ENCODE measurements around the gene KRTCAP3.
"Not testable (repeated sequence)": the region's sequence is repeated elsewhere in the genome, so short reads cannot be mapped to it uniquely, and the experiment has no call there.

KRTCAP3 gene, protein sequence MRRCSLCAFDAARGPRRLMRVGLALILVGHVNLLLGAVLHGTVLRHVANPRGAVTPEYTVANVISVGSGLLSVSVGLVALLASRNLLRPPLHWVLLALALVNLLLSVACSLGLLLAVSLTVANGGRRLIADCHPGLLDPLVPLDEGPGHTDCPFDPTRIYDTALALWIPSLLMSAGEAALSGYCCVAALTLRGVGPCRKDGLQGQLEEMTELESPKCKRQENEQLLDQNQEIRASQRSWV

DNA sequence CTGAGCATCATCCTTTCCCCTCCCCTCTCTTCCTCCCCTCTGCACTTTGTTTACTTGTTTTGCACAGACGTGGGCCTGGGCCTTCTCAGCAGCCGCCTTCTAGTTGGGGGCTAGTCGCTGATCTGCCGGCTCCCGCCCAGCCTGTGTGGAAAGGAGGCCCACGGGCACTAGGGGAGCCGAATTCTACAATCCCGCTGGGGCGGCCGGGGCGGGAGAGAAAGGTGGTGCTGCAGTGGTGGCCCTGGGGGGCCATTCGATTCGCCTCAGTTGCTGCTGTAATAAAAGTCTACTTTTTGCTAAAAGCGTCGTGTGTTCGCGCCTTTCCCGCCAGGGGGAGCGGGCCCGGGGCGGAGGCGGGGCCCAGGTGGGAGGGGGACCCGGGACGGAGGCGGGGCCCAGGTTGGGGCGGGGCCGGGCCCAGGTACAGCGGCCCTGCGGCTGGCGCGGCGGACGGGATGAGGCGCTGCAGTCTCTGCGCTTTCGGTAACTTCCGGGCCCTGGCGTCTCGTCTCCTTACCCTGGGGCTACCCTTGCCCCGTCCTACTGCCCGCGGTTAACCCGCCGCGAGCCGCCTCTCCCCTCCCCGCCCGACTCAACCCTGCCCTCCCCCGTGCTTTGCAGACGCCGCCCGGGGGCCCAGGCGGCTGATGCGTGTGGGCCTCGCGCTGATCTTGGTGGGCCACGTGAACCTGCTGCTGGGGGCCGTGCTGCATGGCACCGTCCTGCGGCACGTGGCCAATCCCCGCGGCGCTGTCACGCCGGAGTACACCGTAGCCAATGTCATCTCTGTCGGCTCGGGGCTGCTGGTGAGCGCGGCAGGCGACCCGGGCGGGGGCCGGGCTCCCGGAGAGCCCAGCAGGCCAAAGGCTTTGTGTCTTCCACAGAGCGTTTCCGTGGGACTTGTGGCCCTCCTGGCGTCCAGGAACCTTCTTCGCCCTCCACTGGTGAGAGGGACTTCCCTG lies at the start of gene KRTCAP3:
Gene KRTCAP3 (plus strand): TSS at position 424 of the 962 bp plus-strand sequence. CDS start 32 bp downstream, at position 456.
- no peak for DNase-seq

DNA sequence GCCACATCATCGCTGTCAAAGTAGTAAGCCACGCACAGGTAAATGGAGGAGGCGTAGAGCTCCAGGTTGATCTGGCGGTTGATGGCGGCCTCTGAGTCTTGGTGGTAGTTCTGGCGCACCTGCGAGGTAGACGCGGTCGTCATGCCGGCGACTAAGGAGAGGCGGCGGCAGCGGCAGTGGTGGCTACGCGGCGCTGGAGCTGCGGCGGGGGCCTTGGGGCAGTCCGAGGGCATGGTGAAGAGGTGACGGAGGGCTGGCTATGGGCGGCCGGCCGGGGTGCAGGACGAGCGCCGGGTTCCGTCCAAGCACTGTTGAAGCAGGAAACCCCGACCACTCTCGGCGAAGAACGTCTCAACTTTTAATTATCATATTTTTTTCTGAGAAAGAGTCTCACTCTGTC lies 49.0 kb upstream of the KRTCAP3 start:
- DNase-seq = no peak

DNA sequence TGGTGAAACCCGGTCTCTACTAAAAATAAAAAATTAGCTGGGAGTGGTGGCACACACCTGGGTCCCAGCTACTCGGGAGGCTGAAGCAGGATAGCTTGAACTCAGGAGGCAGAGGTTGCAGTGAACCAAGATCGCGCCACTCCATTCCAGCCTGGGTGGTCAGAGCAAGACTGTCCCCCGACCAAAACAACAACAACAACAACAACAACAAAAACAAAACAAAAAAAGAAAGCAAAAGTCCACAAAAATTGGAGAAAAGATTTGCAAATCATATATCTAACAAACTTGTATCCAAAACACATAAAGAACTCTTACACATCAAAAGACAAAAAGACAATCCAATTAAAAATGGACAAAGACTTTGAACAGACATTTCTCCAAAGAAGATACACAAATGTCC lies 43.2 kb upstream of the KRTCAP3 start:
- no peak for DNase-seq

DNA sequence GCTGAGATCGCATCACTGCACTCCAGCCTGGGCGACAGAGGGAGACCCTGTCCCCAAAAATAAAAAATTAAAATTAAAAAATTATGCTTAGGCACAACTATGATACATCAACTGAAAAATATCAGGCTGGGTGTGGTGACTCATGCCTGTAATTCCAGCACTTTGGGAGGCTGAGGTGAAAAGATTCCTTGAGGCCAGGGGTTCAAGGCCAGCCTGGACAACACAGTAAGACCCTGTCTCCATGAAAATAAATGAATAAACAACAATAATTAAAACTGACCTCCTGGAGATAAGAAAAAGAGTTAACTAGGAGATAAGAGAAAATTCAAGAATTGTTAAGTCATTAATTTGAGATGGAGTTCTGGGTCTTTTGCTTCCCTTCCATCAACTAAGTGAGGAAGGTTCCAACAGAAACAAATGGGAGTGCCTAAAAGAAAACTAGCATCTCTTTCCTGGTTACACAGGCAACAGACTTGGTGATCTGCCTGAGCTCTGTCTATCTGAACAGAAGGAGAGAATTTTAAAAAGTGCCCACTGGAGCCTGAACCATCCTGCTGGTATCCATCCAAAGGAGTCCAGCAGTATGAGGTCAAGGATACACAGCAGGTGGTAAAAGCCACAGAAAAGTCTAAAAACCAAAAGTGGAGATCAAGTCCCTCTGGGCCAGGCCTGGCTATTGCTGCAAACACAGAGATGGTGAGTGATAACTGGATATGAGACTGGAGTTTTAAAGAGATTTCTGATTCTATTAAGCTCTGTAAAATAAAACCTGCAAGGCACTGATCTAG lies 41.6 kb upstream of the KRTCAP3 start:
- DNase-seq = no peak

DNA sequence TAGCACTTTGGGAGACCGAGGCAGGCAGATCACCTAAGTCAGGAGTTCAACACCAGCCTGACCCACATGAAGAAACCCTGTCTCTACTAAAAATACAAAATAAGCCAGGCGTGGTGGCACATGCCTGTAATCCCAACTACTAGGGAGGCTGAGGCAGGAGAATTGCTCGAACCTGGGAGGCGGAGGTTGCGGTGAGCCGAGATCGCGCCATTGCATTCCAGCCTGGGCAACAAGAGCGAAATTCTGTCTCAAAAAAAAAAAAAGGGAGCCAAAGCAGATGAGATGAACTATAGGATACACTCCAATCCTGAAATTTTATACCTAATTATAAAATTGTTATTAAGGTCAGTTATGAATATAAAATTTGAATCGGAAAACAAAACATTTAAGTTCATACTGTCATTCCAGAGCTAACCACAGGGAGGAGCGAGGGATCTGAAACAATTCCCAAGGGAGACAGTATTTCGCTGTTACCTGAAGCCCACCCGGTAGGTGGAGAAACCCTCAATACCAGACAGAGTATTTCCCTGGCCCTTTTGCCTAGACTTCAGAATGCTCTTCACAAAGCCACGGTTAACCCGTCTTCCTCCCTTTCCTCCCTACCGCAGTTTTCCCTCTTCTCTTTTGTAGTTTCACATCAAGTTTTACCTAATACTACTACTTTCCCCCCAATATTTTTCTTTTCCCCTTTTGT lies 34.2 kb upstream of the KRTCAP3 start:
- DNase-seq = peak; percentile 22

DNA sequence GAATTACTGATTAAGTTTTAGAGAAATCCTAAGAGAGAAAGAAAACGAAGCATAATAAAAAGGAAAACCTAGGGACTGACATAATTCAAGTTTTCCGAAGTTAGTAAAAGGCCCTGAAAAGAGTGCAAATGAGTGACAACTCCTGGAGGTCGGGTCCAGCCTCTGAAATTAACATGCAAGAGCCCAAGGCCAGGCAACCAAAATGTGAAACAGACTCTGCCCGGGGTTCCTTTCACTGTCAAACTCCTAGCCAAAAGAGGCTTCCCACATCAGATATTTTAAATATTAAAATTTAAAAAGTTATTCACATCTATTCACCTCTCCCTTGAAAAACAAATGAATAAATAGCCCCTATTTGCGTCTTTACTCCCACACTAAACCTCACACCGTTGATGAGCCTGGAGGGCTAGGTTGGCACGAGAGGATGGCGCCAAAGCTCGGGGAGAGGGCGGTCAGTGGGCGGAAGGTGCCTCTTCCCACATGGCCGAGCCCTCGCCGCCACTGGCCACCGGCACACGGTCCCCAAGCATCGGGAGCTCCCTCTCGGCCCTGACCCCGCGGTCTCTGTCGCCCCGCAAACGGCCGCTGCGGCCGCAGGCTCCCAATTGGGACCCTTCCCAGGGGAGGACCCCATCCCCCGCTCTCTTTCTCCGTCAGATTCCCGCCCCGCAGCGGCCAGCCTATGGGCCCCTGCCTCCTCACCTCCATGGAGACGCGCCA lies 33.4 kb upstream of the KRTCAP3 start:
- DNase-seq = no peak

DNA sequence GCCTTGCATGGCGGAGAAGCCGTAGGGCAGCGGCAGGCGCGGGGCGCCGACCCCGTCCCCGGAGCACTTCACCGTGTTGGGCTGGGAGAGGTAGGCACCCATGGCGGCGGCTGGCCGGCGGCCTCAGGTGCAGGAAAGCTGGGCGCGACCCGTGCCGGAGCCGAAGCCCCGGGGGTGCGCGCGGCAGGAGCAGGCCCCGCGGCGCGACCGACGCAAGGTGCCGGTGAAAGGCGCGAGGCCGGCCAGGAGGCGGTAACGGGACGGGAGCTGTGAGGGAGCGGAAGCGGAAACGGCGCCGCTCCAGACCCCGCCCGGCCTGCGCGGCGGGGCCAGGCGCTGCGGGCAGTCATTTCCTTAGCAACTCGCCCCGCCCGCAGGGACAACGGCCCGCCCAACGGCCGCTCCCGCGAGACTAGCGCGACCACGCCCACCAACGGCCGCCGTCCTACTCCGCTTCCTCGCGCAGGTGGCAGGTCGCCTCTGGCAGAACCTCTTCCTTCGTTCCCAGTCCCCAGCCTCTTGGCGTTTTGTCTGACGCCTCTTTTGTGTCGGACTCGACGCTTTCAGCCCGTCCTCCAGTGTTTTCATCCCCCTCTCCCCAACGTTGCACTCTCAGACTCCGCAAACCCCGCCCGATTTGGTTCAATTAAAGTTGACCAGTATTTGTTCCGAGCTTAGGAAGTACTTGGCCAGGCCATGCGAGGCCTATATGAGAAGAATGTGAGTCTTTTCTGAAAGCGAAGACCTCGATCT lies 32.7 kb upstream of the KRTCAP3 start, which contains the start of gene PPM1G:
Gene PPM1G (minus strand): TSS at position 271 of the 753 bp plus-strand sequence. CDS start 169 bp downstream, at position 102.
- DNase-seq = peak; percentile 75

DNA sequence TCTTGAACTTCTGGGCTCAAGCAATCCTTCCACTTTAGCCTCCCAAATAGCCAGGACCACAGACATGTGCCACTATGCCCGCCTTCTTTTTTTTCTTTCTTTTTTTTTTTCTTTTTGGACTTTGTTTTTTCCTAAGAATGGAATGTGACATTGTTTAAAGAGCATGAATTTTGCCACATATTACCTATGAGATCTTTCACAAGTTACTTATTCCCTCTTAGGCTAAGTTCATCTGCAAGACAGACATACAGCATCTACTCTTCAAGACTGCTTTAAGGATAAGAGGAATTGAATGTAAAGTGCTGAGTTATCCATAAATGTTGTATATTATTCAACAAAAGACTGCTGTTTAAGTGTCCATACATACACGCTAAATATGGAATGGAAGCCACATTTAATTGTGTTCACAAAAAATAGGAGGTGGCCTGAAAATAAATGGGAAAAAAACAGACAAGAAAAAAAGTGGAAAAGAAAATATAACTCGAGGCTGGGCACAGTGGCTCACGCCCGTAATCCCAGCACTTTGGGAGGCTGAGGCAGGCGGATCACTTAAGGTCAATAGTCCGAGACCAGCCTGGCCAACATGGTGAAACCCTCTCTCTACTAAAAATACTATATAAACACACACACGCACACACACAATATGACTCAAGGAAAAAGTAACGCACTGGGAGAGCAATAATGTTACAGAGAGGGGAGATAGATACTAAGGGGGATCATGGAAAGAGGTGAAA lies 29.6 kb upstream of the KRTCAP3 start:
- DNase-seq = no peak

DNA sequence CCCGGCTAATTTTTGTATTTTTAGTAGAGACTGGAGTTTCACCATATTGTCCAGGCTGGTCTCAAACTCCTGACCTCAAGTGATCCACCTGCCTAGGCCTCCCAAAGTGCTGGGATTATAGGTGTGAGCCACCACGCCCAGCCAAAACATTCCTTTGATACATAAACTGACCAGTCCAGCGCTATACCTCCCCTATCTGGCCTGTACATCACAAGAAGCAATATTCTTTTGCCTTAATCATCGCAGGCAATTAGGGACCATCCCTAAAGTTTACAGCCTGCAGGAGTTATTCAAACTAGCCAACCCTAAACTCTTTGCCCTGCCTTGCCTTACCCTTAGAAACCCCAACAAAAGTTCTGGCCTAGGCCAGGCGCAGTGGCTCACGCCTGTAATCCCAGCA lies 26.0 kb upstream of the KRTCAP3 start:
- no peak for DNase-seq

DNA sequence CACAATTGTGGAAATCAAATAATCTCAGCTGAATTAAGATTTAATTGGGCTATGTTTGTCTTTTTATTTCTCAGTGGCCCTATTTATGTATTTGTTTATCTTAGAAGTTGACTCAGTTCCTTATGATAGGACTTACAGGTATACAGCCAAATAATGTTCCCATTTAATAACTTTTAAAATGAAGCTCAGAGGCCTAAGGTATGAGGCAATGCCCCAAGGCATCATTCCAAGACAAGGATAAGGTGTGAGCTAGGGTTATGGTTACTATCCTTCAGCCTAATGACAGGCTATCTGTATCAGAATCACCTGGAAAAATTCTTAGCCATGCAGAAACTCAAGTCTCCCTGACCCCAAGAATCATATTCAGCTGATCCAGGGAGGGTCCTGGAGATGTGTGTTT lies 21.2 kb upstream of the KRTCAP3 start:
- DNase-seq = no peak

DNA sequence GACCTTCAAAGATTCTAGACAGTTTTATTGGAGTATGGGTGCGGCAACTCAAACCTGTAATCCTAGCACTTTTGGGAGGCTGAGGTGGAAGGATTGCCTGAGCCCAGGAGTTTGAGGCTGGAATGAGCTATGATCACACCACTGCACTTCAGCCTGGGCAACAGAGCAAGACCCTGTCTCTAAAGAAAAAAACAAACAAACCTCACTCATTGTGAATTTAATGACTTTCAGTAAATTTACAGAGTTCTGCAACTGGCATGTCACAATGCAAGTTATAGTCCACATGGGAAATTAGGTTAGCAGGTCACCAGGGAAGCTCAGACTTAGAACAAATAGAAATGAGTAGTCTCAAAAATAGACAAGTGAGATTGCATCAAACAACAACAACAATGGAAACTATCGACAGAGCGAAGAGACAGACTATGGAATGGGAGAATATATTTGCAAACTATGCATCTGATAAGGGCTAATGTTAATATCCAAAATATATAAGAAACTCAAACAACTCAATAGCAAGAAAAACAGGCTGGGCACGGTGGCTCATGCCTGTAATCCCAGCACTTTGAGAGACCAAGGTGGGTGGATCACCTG lies 20.4 kb upstream of the KRTCAP3 start:
- no peak for DNase-seq

DNA sequence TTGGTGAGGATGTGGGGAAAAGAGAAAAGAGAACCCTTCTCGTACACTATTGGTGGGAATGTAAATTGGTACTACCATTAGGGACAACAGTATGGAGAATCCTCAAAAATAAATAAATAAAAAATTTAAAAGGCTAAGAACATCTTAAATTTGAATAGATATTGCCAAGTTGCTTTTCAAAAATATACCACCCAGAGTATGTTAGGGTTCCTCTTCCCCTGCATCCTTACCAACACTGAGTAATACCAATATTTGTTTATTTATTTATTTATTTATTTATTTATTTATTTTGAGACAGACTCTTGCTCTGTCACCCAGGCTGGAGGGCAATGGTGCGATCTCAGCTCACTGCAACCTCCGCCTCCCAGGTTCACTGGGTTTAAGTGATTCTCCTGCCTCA lies 19.2 kb upstream of the KRTCAP3 start:
- no peak for DNase-seq

DNA sequence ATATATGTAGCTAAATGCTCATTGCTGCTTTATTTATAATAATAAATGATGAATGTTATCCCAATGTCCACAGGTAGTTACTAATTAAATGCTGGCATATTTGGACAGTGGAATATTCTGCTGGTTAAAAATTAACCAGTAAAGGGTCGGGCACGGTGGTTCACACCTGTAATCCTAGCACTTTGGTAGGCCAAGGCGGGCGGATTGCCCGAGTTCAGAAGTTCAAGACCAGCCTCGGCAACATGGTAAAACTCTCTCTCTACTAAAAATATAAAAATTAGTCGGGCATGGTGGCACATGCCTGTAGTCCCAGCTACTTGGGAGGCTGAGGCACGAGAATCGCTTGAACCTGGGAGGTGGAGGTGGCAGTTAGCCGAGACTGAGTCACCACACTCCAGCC lies 17.1 kb upstream of the KRTCAP3 start:
- DNase-seq = not testable (repeated sequence)

DNA sequence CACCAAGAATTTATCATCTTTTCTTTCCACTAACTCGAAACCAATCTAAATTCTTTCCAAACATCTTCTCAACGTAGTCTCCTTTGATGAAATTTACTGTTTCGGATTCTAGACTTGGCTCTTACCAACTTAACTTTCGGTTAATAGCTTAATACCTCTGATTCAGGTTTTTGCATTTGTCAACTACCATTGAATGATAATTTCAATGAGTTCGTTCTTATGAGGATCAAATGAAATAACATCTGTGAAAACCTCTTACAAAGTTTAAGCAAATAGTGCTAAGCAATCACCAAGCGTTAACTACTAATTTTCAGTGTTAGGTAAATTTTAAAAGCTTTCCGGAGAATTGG lies 14.3 kb upstream of the KRTCAP3 start:
- DNase-seq = no peak

DNA sequence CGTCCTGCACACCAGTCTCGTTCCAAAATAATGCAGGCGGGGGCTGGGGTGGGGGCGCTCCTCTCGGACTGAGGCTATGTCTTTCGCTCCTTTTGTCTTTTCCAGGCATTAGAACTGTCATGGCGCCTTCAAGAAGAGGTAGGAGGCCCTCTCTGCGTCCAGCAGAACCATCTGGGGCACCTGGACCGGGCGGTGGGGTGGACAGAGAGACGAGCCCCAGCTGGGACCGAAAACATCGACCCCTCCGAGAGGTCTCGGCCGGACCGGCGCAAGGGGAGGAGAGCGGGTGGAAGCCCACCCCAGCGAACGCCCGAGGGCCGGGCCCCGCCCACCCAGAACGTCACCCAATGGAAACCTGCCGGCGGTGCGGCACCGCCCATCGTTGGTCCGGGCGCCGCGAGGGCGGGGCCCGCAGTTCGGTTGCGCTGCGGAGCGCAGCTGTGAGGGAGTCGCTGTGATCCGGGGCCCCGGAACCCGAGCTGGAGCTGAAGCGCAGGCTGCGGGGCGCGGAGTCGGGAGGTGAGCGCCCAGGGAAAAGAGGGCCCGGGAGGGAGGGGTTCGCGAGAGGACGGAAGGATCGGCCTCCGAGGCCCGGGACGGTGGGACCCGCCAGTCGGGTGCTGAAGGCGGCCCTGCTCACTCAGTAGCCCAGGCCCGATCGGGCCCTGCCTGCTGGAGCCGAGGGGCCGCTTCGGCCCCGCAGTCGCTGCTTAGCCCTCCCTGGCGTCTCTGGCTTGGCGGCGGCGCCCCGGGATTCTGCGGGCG lies 13.8 kb upstream of the KRTCAP3 start, which contains the start of gene NRBP1:
Gene NRBP1 (plus strand): TSS at position 419 of the 765 bp plus-strand sequence. CDS start 4,643 bp downstream, outside the sequence.
- DNase-seq = peak; percentile 76

DNA sequence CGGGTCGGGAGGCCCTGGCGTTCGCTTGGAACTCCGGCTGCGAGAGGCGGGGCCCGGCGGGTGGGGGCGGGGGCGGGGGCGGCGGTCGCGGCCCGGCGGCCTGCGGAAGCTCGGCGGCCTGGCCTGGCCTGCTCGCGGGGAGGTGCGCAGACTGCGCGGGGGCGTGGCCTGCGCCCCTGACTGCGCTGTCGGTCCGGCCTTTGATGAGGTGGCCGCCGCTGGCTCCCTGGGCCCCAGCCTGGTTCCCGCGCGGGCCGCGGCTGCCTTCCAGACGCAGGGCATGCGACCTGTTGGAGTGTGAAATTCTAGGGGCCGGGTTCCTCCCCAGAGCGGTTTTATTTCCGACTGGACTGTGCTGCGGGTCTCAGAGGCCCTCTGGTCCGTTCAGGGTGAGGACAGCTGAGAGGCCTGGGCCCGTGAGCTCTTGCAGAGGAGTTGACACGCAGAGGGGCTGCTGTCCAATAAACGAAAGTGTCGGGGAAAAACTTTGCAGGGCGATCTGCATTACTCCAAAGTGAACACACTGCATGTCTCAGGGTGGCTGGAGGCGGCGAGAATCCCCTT lies 13.1 kb upstream of the KRTCAP3 start:
- peak; percentile 65 for DNase-seq

DNA sequence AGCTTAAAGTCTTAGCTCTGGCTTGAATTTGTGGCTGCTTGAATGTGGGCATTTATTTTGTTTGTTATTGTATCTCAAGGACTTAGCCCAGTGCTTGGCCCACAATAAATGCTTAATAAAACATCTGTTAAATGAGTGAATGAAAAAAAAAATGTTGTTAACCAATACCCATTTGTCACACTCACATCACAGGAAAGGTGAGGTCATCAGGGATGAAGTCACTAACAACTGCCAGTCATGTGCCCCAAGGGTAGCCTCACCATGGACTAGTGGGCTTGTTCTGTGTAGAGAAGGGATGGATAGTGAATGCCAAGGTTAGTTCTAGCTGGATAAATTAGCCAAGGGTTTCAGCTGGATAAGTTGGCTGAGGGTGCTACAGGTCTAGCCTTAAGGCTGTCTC lies 10.8 kb upstream of the KRTCAP3 start:
- DNase-seq = no peak

DNA sequence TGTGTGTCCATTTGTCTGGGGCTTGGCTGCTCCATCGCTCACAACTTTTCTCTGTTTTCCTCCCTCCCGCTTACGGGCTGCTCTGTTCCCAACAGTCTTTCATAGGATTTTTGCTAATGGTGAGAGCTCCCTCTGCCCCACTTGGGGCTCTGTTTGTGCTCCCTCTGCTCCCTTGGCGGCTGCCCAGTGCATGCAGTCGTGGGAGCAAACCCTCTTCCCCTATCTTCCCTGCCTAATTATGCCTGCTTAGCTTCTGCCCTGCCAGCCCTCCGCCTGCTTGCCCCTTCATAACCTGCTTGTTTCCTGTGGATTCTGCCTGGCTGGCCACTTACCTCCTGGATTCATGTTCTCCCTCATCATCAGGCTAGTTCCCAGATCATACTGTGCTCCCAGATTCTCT lies 6.6 kb upstream of the KRTCAP3 start:
- DNase-seq = no peak

Measured in SHP77 treated with DMSO at 0.1 percent for 48 hours (cell line).